ENCODE results near the gene RNF214.

The RNF214 gene

GRCh38 chr11:117238221-117238620 lies 5.8 kb downstream of the RNF214 start:
- TF ChIP-seq CTCF (IDR thresholded peaks at IDR 0.05; ENCODE audit: low read depth, low read length, poor library complexity, severe bottlenecking) (no peak), EZH2phosphoT487 (IDR thresholded peaks at IDR 0.05; ENCODE audit: borderline replicate concordance, low read length) (no peak)

GRCh38 chr11:117239295-117239694 lies 6.8 kb downstream of the RNF214 start:
- no peak overlapping the region for H3K27ac ChIP-seq (ENCODE audit: low read depth, low read length)
- peaks cover 22% of the 10 kb centered on the region for H3K36me3 ChIP-seq (ENCODE audit: control insufficient read depth, low read length)
- no peak for TF ChIP-seq EZH2phosphoT487 (IDR thresholded peaks at IDR 0.05; ENCODE audit: borderline replicate concordance, low read length)
- TF ChIP-seq CTCF (IDR thresholded peaks at IDR 0.05; ENCODE audit: low read depth, low read length, poor library complexity, severe bottlenecking), result no peak
- H3K4me1 ChIP-seq (ENCODE audit: control insufficient read depth, low read length), result no peaks in the 10 kb centered on the region
- no peaks in the 10 kb centered on the region for H3K9me2 ChIP-seq (replicated peaks; ENCODE audit: control insufficient read depth, low read length)
- no peaks in the 10 kb centered on the region for H3K9me3 ChIP-seq (ENCODE audit: control insufficient read depth, insufficient read depth, low read length)
- H3F3A ChIP-seq (ENCODE audit: control insufficient read depth, insufficient read depth), result no peaks in the 10 kb centered on the region
- H3K27me3 ChIP-seq (ENCODE audit: control insufficient read depth, low read length), result no peaks in the 10 kb centered on the region
- H4K20me1 ChIP-seq (ENCODE audit: control insufficient read depth, insufficient read depth, low read depth, low read length), result no peaks in the 10 kb centered on the region
- H3K79me2 ChIP-seq (ENCODE audit: control insufficient read depth, low read length), result peaks cover under 1% of the 10 kb centered on the region; the same call in 1 of the 2 replicates
- no peak overlapping the region for H3K4me2 ChIP-seq (ENCODE audit: low read length)
- H3K4me3 ChIP-seq (ENCODE audit: low read length), result no peak overlapping the region

More at GRCh38 chr11:117238221-117238620, 5.8 kb downstream of the RNF214 start:
- peaks cover 5% of the 10 kb centered on the region; the same call in 1 of the 2 replicates for H3F3A ChIP-seq (ENCODE audit: control insufficient read depth, insufficient read depth)
- no peaks in the 10 kb centered on the region for H4K20me1 ChIP-seq (ENCODE audit: control insufficient read depth, insufficient read depth, low read depth, low read length)
- H3K27me3 ChIP-seq (ENCODE audit: control insufficient read depth, low read length), result no peaks in the 10 kb centered on the region
- H3K4me2 ChIP-seq (ENCODE audit: low read length), result no peak overlapping the region
- H3K9me2 ChIP-seq (replicated peaks; ENCODE audit: control insufficient read depth, low read length), result no peaks in the 10 kb centered on the region
- H3K4me3 ChIP-seq (ENCODE audit: low read length), result no peak overlapping the region
- H3K36me3 ChIP-seq (ENCODE audit: control insufficient read depth, low read length), result peaks cover 19% of the 10 kb centered on the region
- peaks cover 10% of the 10 kb centered on the region for H3K4me1 ChIP-seq (ENCODE audit: control insufficient read depth, low read length)
- no peak overlapping the region for H3K27ac ChIP-seq (ENCODE audit: low read depth, low read length)
- H3K9me3 ChIP-seq (ENCODE audit: control insufficient read depth, insufficient read depth, low read length), result no peaks in the 10 kb centered on the region
- peaks cover 9% of the 10 kb centered on the region for H3K79me2 ChIP-seq (ENCODE audit: control insufficient read depth, low read length)

GRCh38 chr11:117248341-117248740 lies 15.9 kb downstream of the RNF214 start:
- Histone ChIP-seq H3F3A (ENCODE audit: control insufficient read depth, insufficient read depth) (peaks cover 5% of the 10 kb centered on the region; the same call in 1 of the 2 replicates), H3K36me3 (ENCODE audit: control insufficient read depth, low read length) (peaks cover 30% of the 10 kb centered on the region), H3K79me2 (ENCODE audit: control insufficient read depth, low read length) (no peaks in the 10 kb centered on the region), H3K4me1 (ENCODE audit: control insufficient read depth, low read length) (no peaks in the 10 kb centered on the region), H3K27me3 (ENCODE audit: control insufficient read depth, low read length) (no peaks in the 10 kb centered on the region), H3K27ac (ENCODE audit: low read depth, low read length) (no peak overlapping the region), H3K4me2 (ENCODE audit: low read length) (no peak overlapping the region), H3K9me2 (replicated peaks; ENCODE audit: control insufficient read depth, low read length) (no peaks in the 10 kb centered on the region), H3K9me3 (ENCODE audit: control insufficient read depth, insufficient read depth, low read length) (no peaks in the 10 kb centered on the region), H4K20me1 (ENCODE audit: control insufficient read depth, insufficient read depth, low read depth, low read length) (no peaks in the 10 kb centered on the region), H3K4me3 (ENCODE audit: low read length) (no peak overlapping the region)
- TF ChIP-seq EZH2phosphoT487 (IDR thresholded peaks at IDR 0.05; ENCODE audit: borderline replicate concordance, low read length) (no peak), CTCF (IDR thresholded peaks at IDR 0.05; ENCODE audit: low read depth, low read length, poor library complexity, severe bottlenecking) (no peak)
